Measurements from ENCODE around the gene NME7.

DNA sequence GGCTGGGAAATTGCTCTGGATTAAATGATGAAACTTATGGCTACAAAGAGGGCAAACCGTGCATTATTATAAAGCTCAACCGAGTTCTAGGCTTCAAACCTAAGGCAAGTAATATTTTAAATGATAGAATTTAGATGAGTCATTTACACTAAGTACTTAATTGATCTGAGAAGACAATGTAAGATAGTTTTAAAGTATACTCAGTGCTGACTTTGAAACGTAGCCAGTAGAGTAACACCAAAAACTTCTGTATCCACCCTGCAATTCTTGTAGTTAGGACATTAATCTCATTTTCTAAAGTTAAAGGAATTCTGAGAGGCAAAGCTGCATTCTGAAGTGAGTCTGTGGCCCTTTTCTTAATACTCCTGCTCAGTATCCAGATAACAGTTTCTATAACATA is 240.3 kb downstream of the NME7 start:
- TF ChIP-seq, protein P1, sequence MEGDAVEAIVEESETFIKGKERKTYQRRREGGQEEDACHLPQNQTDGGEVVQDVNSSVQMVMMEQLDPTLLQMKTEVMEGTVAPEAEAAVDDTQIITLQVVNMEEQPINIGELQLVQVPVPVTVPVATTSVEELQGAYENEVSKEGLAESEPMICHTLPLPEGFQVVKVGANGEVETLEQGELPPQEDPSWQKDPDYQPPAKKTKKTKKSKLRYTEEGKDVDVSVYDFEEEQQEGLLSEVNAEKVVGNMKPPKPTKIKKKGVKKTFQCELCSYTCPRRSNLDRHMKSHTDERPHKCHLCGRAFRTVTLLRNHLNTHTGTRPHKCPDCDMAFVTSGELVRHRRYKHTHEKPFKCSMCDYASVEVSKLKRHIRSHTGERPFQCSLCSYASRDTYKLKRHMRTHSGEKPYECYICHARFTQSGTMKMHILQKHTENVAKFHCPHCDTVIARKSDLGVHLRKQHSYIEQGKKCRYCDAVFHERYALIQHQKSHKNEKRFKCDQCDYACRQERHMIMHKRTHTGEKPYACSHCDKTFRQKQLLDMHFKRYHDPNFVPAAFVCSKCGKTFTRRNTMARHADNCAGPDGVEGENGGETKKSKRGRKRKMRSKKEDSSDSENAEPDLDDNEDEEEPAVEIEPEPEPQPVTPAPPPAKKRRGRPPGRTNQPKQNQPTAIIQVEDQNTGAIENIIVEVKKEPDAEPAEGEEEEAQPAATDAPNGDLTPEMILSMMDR (IDR thresholded peaks at IDR 0.05) = no peak
- no peak for TF ChIP-seq POLR2A (IDR thresholded peaks at IDR 0.05)
- no peak for TF ChIP-seq POLR2AphosphoS5 (IDR thresholded peaks at IDR 0.05)
- no peak for TF ChIP-seq EP300 (IDR thresholded peaks at IDR 0.05; ENCODE audit: low read depth)
